Measurements from ENCODE around the gene GSTO2. TPM values are rescaled to one million over a fixed set of nuclear protein-coding genes. Genes with fewer than 3 reads are reported as not detected.

Gene GSTO2
- total and polyA plus RNA-seq, 10 of the 15 experiments (the other 5 are each of a cell fraction or from before 2014, with no cell fraction given), result 0.16 to 0.86 (median 0.46) TPM

- TF ChIP-seq, protein P1, sequence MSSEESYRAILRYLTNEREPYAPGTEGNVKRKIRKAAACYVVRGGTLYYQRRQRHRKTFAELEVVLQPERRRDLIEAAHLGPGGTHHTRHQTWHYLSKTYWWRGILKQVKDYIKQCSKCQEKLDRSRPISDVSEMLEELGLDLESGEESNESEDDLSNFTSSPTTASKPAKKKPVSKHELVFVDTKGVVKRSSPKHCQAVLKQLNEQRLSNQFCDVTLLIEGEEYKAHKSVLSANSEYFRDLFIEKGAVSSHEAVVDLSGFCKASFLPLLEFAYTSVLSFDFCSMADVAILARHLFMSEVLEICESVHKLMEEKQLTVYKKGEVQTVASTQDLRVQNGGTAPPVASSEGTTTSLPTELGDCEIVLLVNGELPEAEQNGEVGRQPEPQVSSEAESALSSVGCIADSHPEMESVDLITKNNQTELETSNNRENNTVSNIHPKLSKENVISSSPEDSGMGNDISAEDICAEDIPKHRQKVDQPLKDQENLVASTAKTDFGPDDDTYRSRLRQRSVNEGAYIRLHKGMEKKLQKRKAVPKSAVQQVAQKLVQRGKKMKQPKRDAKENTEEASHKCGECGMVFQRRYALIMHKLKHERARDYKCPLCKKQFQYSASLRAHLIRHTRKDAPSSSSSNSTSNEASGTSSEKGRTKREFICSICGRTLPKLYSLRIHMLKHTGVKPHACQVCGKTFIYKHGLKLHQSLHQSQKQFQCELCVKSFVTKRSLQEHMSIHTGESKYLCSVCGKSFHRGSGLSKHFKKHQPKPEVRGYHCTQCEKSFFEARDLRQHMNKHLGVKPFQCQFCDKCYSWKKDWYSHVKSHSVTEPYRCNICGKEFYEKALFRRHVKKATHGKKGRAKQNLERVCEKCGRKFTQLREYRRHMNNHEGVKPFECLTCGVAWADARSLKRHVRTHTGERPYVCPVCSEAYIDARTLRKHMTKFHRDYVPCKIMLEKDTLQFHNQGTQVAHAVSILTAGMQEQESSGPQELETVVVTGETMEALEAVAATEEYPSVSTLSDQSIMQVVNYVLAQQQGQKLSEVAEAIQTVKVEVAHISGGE (CRISPR knock-in tag; IDR thresholded peaks at IDR 0.05), result no peak
These were observed 11.7 kb upstream of the GSTO2 start (continued) for GRCh38 chr10:104257235-104257634.

DNA sequence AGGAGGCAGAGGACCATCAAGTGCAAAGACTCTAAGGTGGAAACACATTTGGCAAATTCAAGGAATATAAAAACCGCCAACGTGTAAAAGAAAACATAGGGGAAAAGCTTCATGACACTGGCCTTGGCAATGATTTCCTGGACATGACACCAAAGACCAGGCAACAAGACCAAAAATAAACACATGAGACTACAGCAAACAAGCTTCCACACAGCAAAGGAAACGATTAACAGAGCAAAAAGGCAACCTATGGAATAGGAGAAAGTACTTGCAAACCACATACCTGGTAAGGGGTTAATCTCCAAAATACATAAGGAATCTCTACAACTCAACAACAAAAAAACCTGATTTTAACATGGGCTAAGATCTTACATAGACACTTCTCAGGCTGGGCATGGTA lies 10.8 kb upstream of the GSTO2 start:
- ChIA-PET SMC1A (ENCODE audit: uncharacterized antibody, unreplicated experiment) (interaction anchor here (0.7 to 7.3 kb wide), 6 partner anchors 9 to 245 kb away, joined by 3 to 30 read pairs (median 5); partner anchors contain the start of gene GSTO2), RAD21 (ENCODE audit: unreplicated experiment) (no interaction called here), CTCF (interaction anchor here (0.7 to 13.2 kb wide), 7 partner anchors 13 to 94 kb away, joined by 3 to 105 read pairs (median 4); no protein-coding TSS in a partner anchor), POLR2A (interaction anchor here (4.8 kb wide), 1 partner anchor 10 kb away, joined by 36 read pairs; the partner anchor contains the start of gene GSTO2)
- H3K36me3 ChIP-seq (ENCODE audit: control insufficient read depth in 2 of 2, insufficient read depth in 2 of 2, low read length in 1 of 2), result peaks cover 0 to 26% of the 10 kb centered on the region in 2 experiments; a peak in 3 of 4 replicates
- H4K20me1 ChIP-seq (ENCODE audit: control insufficient read depth, insufficient read depth), result no peaks in the 10 kb centered on the region
- ATAC-seq, result no peak
- no peak overlapping the region for H3K27ac ChIP-seq (ENCODE audit: control insufficient read depth, insufficient read depth)
- no peaks in the 10 kb centered on the region for H3K27me3 ChIP-seq (replicated peaks in 1 of 2; ENCODE audit: control insufficient read depth in 2 of 2, insufficient read depth in 2 of 2, low read length in 1 of 2)
- H3K9me3 ChIP-seq (replicated peaks; ENCODE audit: control insufficient read depth, insufficient read depth, low read length), result no peaks in the 10 kb centered on the region
- no peak for DNase-seq (ENCODE audit: low read depth, low spot score)
- WGBS (ENCODE audit: insufficient coverage, insufficient replicate concordance, low lambda C conversion rate, missing lambda C conversion rate), result 96% methylated on average over 3 of the region's 3 CpGs
- no peak overlapping the region for H3K9ac ChIP-seq (ENCODE audit: control insufficient read depth, insufficient read depth, low read length)
- in situ Hi-C loops (cut with MboI), result no loop called here
- H2AFZ ChIP-seq (ENCODE audit: control insufficient read depth, low read depth, low read length), result no peak overlapping the region
- H3K4me2 ChIP-seq (ENCODE audit: control insufficient read depth, insufficient read depth), result no peak overlapping the region
- no TSS peak for BruUV-seq (replicated peaks)
- TF ChIP-seq, protein P2, sequence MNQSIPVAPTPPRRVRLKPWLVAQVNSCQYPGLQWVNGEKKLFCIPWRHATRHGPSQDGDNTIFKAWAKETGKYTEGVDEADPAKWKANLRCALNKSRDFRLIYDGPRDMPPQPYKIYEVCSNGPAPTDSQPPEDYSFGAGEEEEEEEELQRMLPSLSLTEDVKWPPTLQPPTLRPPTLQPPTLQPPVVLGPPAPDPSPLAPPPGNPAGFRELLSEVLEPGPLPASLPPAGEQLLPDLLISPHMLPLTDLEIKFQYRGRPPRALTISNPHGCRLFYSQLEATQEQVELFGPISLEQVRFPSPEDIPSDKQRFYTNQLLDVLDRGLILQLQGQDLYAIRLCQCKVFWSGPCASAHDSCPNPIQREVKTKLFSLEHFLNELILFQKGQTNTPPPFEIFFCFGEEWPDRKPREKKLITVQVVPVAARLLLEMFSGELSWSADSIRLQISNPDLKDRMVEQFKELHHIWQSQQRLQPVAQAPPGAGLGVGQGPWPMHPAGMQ (IDR thresholded peaks at IDR 0.05; ENCODE audit: borderline replicate concordance), result no peak
- no peak for TF ChIP-seq KAT2A (conservative IDR thresholded peaks at IDR 0.05; ENCODE audit: control insufficient read depth, low read depth, low read length)
- TF ChIP-seq, protein P3, sequence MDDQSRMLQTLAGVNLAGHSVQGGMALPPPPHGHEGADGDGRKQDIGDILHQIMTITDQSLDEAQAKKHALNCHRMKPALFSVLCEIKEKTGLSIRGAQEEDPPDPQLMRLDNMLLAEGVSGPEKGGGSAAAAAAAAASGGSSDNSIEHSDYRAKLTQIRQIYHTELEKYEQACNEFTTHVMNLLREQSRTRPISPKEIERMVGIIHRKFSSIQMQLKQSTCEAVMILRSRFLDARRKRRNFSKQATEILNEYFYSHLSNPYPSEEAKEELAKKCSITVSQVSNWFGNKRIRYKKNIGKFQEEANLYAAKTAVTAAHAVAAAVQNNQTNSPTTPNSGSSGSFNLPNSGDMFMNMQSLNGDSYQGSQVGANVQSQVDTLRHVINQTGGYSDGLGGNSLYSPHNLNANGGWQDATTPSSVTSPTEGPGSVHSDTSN (IDR thresholded peaks at IDR 0.05; ENCODE audit: insufficient replicate concordance, low read depth, low read length), result no peak
- no peak for TF ChIP-seq CHD1 (IDR thresholded peaks at IDR 0.05; ENCODE audit: low read depth, low read length)
- no peak for TF ChIP-seq TARDBP (IDR thresholded peaks at IDR 0.05; ENCODE audit: borderline replicate concordance)
- no peak for TF ChIP-seq RAD21 (IDR thresholded peaks at IDR 0.05; ENCODE audit: insufficient read depth, low read depth, low read length)
- TF ChIP-seq YY1 (IDR thresholded peaks at IDR 0.05; ENCODE audit: low read depth, low read length), result no peak
- no peak for TF ChIP-seq ZNF622 (IDR thresholded peaks at IDR 0.05)
- no peak for TF ChIP-seq STAT3 (IDR thresholded peaks at IDR 0.05; ENCODE audit: low read depth, low read length)
- no peak for TF ChIP-seq PAX5 (IDR thresholded peaks at IDR 0.05; ENCODE audit: borderline replicate concordance, low read depth, low read length)
- no peak for TF ChIP-seq NFIC (IDR thresholded peaks at IDR 0.05; ENCODE audit: low read depth, low read length)
- TF ChIP-seq SMAD1 (IDR thresholded peaks at IDR 0.05; ENCODE audit: low read depth, partially characterized antibody), result no peak
- H3K4me3 ChIP-seq, result no peak overlapping the region
- peaks cover 8% of the 10 kb centered on the region for H3K4me1 ChIP-seq (ENCODE audit: control insufficient read depth, insufficient read depth, low read length)
- intact Hi-C loops (cut with micrococcal nuclease; ENCODE audit: unreplicated experiment), result no loop called here
- no peak for FAIRE-seq
- peaks cover 50% of the 10 kb centered on the region for H3K79me2 ChIP-seq (ENCODE audit: control insufficient read depth, insufficient read depth, low read length)

All from GM12878 (cell line).